Ureter (tissue), 1 donor: ENCODE measurements around the gene KDM3B. TPM values are rescaled to one million over a fixed set of nuclear protein-coding genes. Genes with fewer than 3 reads are reported as not detected.
"Not testable (repeated sequence)": the region's sequence is repeated elsewhere in the genome, so short reads cannot be mapped to it uniquely, and the experiment has no call there.

ENCODE experiments used
- DNase-seq: peaks from one replicate; pipeline ENCODE4 v3.0.0-alpha.2; 2020; ENCODE audit warnings: low spot score
- total RNA-seq: library from RNA; stranded (reverse); gene quantifications from one replicate; pipeline ENCODE4 v1.2.4, GENCODE V29; 2023
- donor health status: DM: yes; HTN: yes; CAD: no.

The KDM3B gene
- total RNA-seq, 1 donor from 2014 or later, result 79.8 TPM

- no peak for DNase-seq
Observed at GRCh38 chr5:138402640-138403039, 50.2 kb downstream of the KDM3B start.

GRCh38 chr5:138408023-138408422 is 55.5 kb downstream of the KDM3B start:
- no peak for DNase-seq

- not testable (repeated sequence) for DNase-seq
Observed at GRCh38 chr5:138410996-138411640, 58.6 kb downstream of the KDM3B start.

GRCh38 chr5:138418444-138418843 is 66.0 kb downstream of the KDM3B start:
- DNase-seq, result no peak

GRCh38 chr5:138425079-138425478 is 72.6 kb downstream of the KDM3B start:
- no peak for DNase-seq

GRCh38 chr5:138435943-138436342 is 83.5 kb downstream of the KDM3B start:
- no peak for DNase-seq

GRCh38 chr5:138438003-138438723 is 85.7 kb downstream of the KDM3B start:
- no peak for DNase-seq

GRCh38 chr5:138438724-138439476 is 86.4 kb downstream of the KDM3B start, which contains the start of gene REEP2:
Gene REEP2, plus strand, starts transcription at chr5:138439057. Its CDS starts 152 bp downstream, at chr5:138439209.
- DNase-seq, result no peak

GRCh38 chr5:138439477-138440158 is 87.1 kb downstream of the KDM3B start:
- no peak for DNase-seq

GRCh38 chr5:138440159-138441073 is 87.9 kb downstream of the KDM3B start:
- DNase-seq, result no peak

GRCh38 chr5:138441221-138441620 is 88.7 kb downstream of the KDM3B start:
- no peak for DNase-seq

- no peak for DNase-seq
Observed at GRCh38 chr5:138444078-138444773, 91.7 kb downstream of the KDM3B start.

GRCh38 chr5:138444774-138445546 is 92.5 kb downstream of the KDM3B start:
- DNase-seq, result no peak

- no peak for DNase-seq
Observed at GRCh38 chr5:138445547-138446271, 93.2 kb downstream of the KDM3B start.

GRCh38 chr5:138448070-138448469 is 95.6 kb downstream of the KDM3B start:
- DNase-seq, result no peak

GRCh38 chr5:138448481-138449398 is 96.3 kb downstream of the KDM3B start:
- no peak for DNase-seq

- peak; percentile 89 for DNase-seq
Observed at GRCh38 chr5:138449501-138450239, 97.2 kb downstream of the KDM3B start.
